Measurements from ENCODE around the gene AXIN2.

DNA sequence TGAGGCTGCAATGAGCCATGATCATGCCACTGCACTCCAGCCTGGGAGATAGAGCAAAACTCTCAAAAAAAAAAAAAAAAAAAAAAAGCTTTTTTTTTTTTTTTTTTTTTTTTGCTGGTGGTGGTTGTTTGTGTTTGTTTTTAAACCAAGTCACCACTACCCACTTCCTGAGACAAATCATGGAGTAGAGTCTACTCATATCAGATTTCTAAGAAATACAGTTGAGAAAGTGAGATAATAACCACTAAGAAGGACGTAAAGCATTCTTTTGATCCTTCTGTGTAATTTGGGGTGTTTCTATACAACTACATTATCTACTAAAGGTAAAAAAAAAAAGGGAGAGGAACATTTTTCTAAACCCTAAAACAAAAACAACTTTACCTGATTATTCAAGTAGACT is 38.0 kb downstream of the AXIN2 start:
- no peak for TF ChIP-seq CTCF (IDR thresholded peaks at IDR 0.05)
- TF ChIP-seq POLR2A (IDR thresholded peaks at IDR 0.05) = no peak
